HuH-7 (cell line): Measurements from ENCODE around the gene JMJD1C.
"Not testable (repeated sequence)": the region's sequence is repeated elsewhere in the genome, so short reads cannot be mapped to it uniquely, and the experiment has no call there.

Experiments
- DNase-seq: peaks from one replicate; pipeline ENCODE4 v3.0.0; 2011; ENCODE audit warnings: low spot score

The JMJD1C gene

GRCh38 chr10:63465293-63466143, at the start of gene JMJD1C:
Gene JMJD1C, minus strand, starts transcription at chr10:63465977. Its CDS starts 315 bp downstream, at chr10:63465662.
- DNase-seq, result peak; percentile 50

DNA sequence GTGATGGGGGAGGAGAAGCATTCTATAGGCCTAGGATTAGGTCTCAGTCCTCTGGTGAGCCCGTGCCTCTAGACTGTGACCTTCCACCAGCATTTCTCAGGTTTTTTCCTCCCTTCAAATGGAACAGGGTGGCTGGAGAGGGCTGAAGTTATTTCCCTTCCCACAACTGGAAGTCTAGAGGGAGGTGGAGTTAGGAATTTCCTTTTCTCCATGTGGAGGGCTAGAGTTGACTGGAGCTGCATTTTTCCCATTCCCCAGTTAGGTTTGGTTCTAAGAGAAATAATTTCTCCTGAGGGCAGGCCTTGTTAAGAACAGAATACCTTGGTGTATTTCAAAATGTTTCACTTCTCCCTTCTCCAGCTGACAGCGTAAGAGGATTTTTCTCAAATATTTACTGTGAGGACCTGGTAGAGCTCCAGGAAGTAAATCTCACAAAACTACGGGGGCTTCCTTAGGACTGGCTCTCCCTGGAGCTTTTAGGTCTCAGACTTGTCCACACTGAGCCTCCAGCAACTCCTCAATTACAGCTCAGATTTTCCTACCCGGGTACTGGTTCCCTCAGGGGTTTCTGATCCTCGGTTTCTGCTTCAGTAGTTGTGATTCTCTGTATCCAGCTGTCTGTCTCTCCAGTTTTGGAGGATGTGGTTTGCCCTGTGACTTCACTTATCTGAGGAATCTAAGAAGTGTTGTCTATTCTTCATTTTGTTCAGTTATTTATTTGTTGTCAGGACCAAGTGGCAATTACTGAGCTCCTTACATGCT, 49.4 kb upstream of the JMJD1C start:
- DNase-seq, result no peak

DNA sequence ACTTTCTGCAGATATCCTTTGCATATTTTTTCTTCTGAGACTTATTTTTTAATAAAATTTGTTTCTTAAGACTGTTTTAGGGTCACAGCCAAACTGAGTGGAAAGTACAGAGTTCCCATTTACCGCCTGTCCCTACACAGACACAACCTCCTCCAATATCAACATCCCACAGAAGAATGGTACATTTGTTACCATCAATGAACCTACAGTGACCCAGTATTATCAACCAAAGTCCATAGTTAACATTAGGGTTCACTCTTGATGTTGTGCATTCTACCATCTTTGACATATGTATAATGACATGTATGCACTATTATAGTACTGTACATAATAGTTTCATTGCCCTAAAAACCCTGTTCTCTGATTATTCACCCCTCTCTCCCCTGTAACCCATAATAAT, 40.8 kb upstream of the JMJD1C start:
- DNase-seq, result no peak

- DNase-seq, result no peak
Observed at GRCh38 chr10:63505562-63505961, 39.8 kb upstream of the JMJD1C start.

DNA sequence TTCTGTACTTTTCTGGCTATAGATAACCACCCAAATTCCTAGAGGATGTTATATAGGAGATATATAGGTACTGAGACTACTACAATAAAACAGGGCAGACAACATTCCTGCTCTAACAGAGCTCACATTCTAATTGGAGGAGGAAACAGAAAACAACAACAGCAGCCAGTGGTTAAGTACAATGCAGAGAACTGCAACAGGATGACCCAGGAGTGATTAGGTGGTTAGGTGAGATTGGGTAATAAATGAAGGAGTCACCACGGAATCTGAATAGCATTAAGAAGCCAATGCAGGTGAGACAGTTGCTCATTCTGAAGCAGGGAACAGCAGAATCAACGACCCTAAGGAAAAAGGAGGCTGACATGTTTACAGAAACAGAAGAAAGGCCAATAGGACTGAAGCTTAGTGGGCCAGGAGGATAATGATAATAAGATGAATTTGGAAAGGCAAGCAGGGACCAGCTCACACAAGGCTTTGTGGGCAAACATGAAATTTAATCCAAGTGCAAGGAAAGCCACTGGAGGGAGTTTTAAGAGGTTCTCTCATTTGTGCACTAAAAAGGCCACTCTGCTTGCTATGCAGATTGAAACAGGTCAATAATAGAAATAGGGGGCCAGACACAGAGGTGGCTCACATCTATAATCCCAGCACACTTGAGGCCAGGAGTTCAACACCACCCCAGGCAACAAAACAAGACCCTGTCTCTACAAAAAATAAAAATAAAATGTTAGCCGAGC, 38.5 kb upstream of the JMJD1C start:
- no peak for DNase-seq

- DNase-seq, result no peak
Observed at GRCh38 chr10:63503395-63503794, 37.6 kb upstream of the JMJD1C start.

- no peak for DNase-seq
Observed at GRCh38 chr10:63502832-63503231, 37.1 kb upstream of the JMJD1C start.

DNA sequence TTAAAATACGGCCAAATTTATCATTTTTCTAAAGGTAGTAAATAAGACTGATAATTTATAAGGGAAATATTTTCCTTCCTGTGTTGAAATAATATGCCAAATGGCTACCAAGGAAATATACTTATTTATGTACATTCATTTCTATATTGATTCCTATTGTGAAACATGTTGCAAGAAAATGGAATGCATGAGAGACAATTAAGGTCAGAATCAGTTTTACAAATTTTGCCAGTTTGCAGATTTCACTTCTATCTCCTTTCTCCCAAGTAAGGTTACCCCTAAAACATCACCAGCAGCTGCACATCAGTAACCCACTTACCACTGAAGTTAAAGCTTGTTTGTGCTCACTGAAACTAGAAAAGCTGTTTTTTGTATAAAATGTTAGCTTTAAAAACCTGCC, 36.2 kb upstream of the JMJD1C start:
- no peak for DNase-seq

DNA sequence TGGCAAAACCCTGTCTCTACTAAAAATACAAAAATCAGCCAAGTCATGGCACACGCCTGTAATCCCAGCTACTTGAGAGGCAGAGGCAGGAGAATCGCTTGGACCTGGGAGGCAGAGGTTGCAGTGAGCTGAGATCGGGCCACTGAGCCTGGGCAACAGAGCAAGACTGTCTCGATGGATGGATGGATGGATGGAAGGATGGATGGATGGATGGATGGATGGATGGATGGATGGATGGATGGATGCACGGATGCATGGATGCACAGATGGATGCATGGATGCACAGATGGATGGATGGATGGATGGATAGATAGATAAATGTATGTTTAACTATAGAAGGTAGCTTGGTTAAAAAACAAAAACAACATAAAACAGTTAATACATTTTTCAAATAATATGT, 34.8 kb upstream of the JMJD1C start:
- not testable (repeated sequence) for DNase-seq

- DNase-seq, result no peak
Observed at GRCh38 chr10:63498665-63499064, 32.9 kb upstream of the JMJD1C start.

GRCh38 chr10:63497321-63497720, 31.5 kb upstream of the JMJD1C start:
- DNase-seq, result no peak

DNA sequence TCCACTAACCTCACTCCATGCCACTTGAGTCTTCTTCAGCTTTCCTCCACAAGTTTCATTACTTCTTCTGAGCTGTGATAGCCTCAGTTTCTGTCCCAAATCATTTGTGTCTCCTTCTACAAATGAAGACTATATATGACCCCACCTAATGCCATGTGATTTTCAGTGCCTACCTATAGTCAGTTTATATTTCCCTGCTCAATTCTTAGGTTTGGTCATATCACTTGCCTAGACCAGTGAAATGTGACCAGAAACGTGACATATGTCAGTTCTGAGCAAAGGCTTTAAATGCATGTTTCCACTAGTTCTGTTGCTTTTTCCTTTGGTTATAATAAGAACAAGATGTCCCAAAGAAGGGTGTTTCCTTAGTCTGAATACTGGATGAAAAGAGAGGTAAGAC, 30.8 kb upstream of the JMJD1C start:
- no peak for DNase-seq

DNA sequence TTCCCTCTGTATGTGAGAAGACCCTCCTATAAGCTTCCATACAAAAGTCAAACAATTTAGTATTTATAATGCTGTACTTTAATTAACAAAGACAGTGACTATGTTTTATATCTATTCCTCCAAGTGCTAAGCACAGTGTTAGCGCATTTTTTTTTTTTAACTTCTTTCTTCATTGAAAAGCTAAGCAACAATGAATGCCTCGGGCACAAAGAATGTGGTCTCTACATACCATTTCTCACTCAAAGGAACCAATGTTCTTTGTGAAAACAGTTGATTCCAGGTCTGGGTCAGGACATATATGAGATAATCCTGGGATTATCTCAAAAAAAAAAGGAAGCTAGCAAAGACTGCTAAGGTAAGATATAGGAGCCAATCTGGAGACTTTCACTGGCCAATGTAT, 29.2 kb upstream of the JMJD1C start:
- DNase-seq, result no peak

- no peak for DNase-seq
Observed at GRCh38 chr10:63493004-63493403, 27.2 kb upstream of the JMJD1C start.

- DNase-seq, result not testable (repeated sequence)
Observed at GRCh38 chr10:63492317-63492690, 26.5 kb upstream of the JMJD1C start.

GRCh38 chr10:63491588-63492316, 26.0 kb upstream of the JMJD1C start:
- DNase-seq, result no peak

DNA sequence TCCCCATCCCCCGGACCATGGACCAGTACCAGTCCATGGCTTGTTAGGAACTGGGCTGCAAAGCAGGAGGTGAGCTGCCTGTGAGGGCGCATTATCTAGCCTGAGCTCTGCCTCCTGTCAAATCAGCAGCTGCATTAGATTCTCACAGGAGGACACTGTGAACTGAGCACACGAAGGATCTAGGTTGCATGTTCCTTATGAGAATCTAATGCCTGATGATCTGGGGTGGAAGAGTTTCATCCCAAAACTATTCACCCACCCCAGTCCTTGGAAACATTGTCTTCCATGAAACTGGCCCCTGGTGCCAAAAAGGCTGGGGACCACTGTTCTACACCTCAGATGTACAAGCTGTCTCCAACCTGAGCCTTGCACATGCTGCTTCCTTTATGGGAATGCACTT, 24.1 kb upstream of the JMJD1C start:
- no peak for DNase-seq

DNA sequence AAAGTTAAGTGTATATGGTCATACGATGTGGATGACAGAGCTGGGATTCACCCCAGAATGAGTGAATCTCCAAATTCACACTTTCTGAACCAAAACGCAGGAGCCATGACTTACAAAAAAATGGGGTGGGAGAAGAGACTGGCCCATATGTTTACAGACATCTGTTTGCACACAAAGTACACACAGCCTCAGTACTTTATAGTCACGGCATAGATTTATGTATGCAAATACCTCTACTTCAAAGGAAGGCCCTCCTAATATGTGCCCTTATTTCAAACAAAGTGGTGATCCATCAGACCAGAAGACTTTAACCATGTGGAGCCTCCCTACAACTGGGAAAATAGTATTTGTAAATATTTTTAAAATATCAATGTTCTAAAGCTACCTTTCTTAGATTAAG, 22.2 kb upstream of the JMJD1C start:
- DNase-seq, result no peak

GRCh38 chr10:63483983-63484382, 18.2 kb upstream of the JMJD1C start:
- no peak for DNase-seq

- DNase-seq, result no peak
Observed at GRCh38 chr10:63481815-63482421, 16.1 kb upstream of the JMJD1C start.

DNA sequence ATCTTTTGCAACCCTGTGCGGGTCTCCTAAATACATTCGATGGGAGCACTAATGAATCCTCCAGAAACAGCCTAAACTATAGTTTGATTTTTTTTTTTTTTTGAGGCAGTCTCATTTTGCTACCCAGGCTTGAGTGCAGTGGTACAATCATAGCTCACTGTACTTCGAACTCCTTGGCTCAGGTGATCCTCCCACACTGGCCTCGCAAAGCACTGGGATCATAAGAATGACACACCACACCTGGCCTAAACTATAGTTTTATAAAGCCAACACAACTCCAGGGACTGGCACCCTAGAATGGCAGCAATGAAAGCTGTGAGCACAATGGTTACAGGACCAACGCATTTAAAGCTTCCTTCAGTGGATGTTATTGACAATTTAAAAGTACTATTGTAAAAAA, 14.5 kb upstream of the JMJD1C start:
- no peak for DNase-seq

- no peak for DNase-seq
Observed at GRCh38 chr10:63478564-63478963, 12.8 kb upstream of the JMJD1C start.
